ENCODE results near the gene MARCHF4. TPM values are rescaled to one million over a fixed set of nuclear protein-coding genes. Genes with fewer than 3 reads are reported as not detected.

MARCHF4 gene
- total and polyA plus RNA-seq, 9 of the 15 experiments (the other 6 are each of a cell fraction or from before 2014, with no cell fraction given), result 0.05 TPM; not detected in 8

- TF ChIP-seq TAF9B (IDR thresholded peaks at IDR 0.05; ENCODE audit: partially characterized antibody) (peak; percentile 20), ZBTB8A (IDR thresholded peaks at IDR 0.05; ENCODE audit: partially characterized antibody) (no peak), RREB1 (CRISPR knock-in tag; IDR thresholded peaks at IDR 0.05) (no peak), TCF3 (CRISPR knock-in tag; IDR thresholded peaks at IDR 0.05) (no peak), ZNF175 (CRISPR knock-in tag; IDR thresholded peaks at IDR 0.05; ENCODE audit: low read depth) (peak; percentile 52; the same call in 1 of the 2 replicates), CCNT2 (IDR thresholded peaks at IDR 0.05; ENCODE audit: borderline replicate concordance, extremely low read depth, insufficient read length, low read depth, low read length) (no peak), IRF1 (CRISPR knock-in tag; IDR thresholded peaks at IDR 0.05; ENCODE audit: borderline replicate concordance) (no peak), ZNF282 (CRISPR knock-in tag; IDR thresholded peaks at IDR 0.05) (no peak), HDGF (IDR thresholded peaks at IDR 0.05) (no peak), HNRNPLL (IDR thresholded peaks at IDR 0.05; ENCODE audit: low read depth, low read length, poor library complexity, severe bottlenecking) (no peak), TFAP4 (CRISPR knock-in tag; IDR thresholded peaks at IDR 0.05; ENCODE audit: borderline replicate concordance) (peak; percentile 80), RBM14 (IDR thresholded peaks at IDR 0.05; ENCODE audit: borderline replicate concordance, insufficient read depth, low read depth, low read length) (no peak), SNIP1 (IDR thresholded peaks at IDR 0.05; ENCODE audit: low read depth) (no peak), ZNF518B (CRISPR knock-in tag; IDR thresholded peaks at IDR 0.05) (no peak), HOXB6 (CRISPR knock-in tag; IDR thresholded peaks at IDR 0.05; ENCODE audit: borderline replicate concordance) (no peak)
These were observed 40.0 kb upstream of the MARCHF4 start, which contains the start of gene SMARCAL1 (continued) for GRCh38 chr2:216412022-216412999.

Data from K562 (cell line).